Cortex of kidney (tissue), 1 donor: ENCODE results near the gene NR1H3.
A peak's percentile ranks its signal among the peaks of the same experiment; 100 is the strongest.

Experiments used
- DNase-seq: peaks from one replicate; lab custom pipeline; 2025; lab: John Stamatoyannopoulos, UW

NR1H3 gene

DNA sequence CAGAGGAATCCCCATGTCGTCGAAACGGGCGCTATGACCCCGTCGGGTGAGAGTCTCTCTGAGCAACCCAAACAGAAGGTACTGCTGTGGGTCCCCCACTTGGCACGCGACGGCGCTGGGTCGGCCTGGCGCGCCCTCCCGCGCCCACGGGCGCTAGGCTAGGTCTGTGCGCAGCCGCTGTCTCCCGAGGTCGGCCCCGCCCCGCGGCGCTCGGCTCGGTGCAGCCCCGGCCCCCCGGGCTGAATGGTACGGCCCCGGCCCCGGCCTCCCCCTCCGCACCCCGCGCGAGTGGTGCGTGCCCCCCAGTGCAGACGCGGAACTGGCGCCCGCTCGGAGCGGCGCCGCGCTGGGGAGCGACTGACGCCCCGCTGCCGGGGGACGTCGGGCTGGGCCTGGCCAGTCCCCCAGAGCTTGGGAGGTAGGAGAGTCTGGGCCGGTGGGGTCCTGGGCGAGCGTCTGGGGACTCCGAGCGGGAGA lies 12.1 kb downstream of the NR1H3 start, which contains the start of gene MADD:
TSS of gene MADD (plus strand) at position 305 of the 477 bp plus-strand sequence.
- DNase-seq = peak; percentile 86

- no peak for DNase-seq
Measured at GRCh38 chr11:47270331-47271271, 12.8 kb downstream of the NR1H3 start.

DNA sequence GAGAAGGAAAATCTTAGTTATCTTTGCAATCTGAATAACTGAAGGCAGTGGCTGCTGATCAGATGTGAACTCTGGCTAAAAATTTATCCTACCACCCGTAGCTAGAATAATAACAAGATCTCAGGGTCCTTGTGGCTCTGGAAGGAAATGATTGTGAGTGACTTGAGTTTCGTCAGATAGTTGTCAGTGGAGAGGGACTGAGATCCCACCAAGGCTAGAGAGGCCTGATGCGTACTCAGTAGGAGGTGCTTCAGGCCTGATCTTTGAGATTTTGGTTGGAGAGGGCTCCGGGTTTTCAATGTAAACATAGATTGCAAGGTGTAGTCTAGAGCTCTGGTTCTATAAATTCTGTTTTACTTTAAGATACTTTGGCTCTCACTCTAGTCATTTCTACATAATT lies 13.5 kb downstream of the NR1H3 start:
- no peak for DNase-seq

- DNase-seq = no peak
Measured at GRCh38 chr11:47271961-47272661, 14.3 kb downstream of the NR1H3 start.

GRCh38 chr11:47272706-47273105 lies 14.9 kb downstream of the NR1H3 start:
- DNase-seq = no peak

GRCh38 chr11:47274495-47275235 lies 16.9 kb downstream of the NR1H3 start:
- no peak for DNase-seq

DNA sequence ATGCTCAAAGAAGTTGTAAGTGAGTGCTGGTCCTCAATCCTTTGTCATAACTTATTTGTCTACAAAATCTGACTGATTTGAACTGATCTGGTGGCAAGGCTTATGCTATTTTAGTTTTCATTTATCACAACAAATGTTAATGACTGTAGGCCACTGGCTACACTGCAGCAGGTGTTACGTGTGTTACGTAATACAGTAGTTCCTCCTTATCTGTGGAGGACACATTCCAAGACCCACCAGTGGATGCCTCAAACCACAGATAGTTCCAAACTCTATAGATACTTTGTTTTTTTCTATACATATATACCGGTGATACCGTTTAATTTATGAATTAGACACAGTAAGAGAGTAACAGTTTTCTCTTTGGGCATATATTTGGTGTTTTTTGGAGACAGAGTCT lies 19.1 kb downstream of the NR1H3 start:
- no peak for DNase-seq

DNA sequence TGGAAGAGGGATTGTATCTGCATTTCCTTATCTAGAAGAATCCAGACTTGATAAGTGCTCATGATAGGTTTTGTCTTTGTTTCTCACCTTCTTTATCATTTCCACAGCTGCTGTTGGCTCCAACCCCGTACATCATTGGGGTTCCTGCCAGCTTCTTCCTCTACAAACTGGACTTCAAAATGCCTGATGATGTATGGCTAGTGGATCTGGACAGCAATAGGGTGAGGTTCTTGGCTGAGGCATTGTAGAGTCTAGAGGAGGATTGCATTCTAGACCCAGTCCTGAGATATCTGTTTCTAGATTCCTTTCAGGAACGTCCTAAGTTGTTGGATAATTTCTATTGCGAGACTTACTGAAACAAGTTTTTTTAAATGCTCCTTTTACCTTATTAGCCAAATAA lies 20.3 kb downstream of the NR1H3 start:
- DNase-seq = no peak

DNA sequence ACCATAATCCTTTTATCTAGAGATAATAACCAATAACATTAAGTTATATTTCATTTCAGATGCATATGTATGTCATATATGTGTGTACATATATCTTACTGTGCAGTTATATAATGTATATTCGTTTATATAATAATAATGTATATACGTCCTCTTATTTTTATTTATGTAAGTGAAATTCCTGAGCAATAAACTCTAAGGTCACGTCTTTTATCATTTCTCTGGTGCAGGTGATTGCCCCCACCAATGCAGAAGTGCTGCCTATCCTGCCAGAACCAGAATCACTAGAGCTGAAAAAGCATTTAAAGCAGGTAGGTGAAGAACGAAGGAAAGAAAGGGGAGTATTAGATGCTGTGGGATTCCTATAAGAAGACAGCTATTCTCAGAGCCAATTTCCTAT lies 21.0 kb downstream of the NR1H3 start:
- DNase-seq = no peak

DNA sequence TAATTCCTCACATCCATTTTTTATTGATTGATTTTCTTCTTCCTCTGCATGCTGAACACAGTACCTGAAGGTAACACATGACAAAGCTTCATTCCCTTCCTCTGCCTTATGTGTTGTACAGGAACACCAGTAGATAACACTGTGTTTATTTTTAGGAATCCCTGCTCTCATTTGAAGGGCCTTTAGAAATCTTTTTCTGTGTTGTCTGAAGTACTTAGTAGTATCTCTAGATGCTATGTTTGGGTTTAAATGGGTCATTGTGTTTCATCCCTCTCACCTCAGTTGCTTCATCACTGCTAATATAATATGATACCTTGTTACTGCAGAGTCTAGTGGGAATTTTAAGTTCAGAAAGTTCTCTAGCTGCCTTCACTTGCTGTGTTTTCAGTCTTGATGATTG lies 22.3 kb downstream of the NR1H3 start:
- no peak for DNase-seq

DNA sequence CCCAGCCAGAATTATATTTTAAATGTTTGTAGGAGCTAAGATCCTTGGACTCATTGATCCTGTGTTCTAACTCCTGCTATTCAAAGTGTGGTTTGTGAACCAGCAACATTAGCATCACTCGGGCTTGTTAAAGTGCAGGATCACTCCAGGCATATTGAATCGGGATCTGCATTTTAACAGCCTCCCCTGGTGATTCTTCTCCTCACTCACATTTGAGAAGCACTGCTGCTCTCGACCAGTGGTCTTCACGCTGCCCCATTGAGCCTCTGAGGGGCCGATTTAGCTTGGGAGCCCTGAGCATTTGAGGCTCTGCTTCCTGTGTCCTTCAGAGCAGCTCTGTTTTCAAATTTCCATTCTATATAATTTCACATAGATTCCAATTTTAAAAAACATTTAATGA lies 23.1 kb downstream of the NR1H3 start:
- no peak for DNase-seq

GRCh38 chr11:47282462-47282861 lies 24.7 kb downstream of the NR1H3 start:
- no peak for DNase-seq

- DNase-seq = no peak
Measured at GRCh38 chr11:47284151-47284550, 26.4 kb downstream of the NR1H3 start.

- no peak for DNase-seq
Measured at GRCh38 chr11:47285969-47286770, 28.4 kb downstream of the NR1H3 start.

- no peak for DNase-seq
Measured at GRCh38 chr11:47288066-47288465, 30.3 kb downstream of the NR1H3 start.

DNA sequence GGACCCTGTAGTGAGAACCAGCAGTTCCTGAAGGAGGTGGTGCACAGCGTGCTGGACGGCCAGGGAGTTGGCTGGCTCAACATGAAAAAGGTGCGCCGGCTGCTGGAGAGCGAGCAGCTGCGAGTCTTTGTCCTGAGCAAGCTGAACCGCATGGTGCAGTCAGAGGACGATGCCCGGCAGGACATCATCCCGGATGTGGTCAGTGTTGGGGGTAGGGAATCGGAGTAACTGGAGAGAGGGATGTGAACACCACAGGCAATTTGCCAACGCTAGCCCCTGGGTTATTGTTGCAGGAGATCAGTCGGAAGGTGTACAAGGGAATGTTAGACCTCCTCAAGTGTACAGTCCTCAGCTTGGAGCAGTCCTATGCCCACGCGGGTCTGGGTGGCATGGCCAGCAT lies 32.1 kb downstream of the NR1H3 start:
- DNase-seq = no peak

DNA sequence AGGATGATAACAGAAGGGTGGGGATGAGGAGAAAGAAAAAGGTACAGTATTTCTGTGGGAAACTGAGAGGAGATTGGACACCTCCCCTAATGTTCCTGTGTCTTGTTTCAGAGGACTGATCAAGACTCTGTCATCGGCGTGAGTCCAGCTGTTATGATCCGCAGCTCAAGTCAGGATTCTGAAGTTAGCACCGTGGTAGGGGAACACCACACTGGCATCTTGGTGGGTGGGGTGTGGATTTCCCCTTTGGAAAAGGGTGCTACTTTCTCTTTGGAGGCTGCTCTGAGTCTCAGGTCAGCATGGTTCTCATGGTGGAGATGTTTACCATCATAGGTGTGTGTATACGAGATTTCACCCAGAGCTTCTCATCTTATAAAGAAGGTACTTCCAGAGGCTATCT lies 37.6 kb downstream of the NR1H3 start:
- DNase-seq = no peak

DNA sequence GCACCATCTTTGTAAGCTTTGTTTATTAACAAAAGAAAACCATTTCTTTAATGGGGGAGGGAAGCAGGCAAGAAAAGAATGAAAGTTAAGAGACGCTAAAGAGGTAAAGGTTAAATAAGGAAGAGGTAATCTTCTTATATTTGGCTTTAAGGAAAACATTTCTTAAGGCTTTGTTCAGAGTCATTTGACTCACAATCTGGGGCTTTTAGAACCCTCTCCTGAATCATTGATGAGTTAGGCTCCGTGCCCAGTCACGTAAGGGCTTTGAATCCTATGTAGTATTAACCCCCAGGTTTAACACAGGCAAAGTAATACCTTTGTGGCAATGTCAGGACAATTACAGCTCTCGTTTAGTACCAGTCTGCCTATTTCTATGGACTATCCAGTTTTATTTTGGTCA lies 38.2 kb downstream of the NR1H3 start:
- DNase-seq = no peak

- DNase-seq = no peak
Measured at GRCh38 chr11:47299078-47299477, 41.3 kb downstream of the NR1H3 start.

DNA sequence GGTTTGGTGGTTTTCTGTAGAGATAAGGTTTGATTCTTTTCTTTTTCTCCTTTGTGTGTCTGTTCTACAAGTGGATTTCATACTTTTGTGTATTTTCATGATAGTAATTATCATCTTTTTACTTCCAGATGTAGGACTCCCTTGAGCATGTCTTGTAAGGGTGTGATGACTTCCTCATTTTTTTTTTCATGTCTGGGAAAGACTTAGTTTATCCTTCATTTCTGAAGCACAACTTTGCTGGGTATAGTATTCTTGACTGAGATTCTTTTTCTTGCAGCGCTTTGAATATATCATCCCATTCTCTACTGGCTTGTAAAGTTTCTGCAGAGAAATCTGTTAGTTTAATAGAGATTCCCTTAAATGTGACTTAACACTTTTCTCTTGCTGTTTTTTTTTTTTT lies 45.1 kb downstream of the NR1H3 start:
- no peak for DNase-seq

- no peak for DNase-seq
Measured at GRCh38 chr11:47305734-47306483, 48.1 kb downstream of the NR1H3 start.
